ENCODE data around the gene PLEKHO2. TPM values are rescaled to one million over a fixed set of nuclear protein-coding genes. Genes with fewer than 3 reads are reported as not detected.

PLEKHO2 gene
- total and polyA plus RNA-seq, 10 of the 15 experiments (the other 5 are each of a cell fraction or from before 2014, with no cell fraction given), result 1.4 to 25.6 (median 20.5) TPM

DNA sequence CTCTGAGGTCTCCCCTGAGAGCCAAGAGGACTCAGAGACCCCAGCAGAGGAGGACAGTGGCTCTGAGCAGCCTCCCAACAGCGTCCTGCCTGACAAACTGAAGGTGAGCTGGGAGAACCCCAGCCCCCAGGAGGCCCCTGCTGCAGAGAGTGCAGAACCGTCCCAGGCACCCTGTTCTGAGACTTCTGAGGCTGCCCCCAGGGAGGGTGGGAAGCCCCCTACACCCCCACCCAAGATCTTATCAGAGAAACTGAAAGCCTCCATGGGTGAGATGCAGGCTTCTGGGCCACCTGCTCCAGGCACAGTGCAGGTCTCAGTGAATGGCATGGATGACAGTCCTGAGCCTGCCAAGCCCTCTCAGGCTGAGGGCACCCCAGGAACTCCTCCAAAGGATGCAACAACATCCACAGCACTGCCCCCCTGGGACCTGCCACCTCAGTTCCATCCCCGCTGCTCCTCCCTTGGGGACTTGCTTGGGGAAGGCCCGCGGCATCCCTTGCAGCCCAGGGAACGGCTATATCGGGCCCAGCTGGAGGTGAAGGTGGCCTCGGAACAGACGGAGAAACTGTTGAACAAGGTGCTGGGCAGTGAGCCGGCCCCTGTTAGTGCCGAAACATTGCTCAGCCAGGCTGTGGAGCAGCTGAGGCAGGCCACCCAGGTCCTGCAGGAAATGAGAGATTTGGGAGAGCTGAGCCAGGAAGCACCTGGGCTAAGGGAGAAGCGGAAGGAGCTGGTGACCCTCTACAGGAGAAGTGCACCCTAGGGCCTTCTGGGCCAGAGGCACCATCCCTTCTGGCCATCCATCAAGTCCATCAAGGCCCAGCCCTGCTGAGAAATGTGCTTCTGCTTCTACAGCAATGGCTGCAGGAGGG is 23.6 kb downstream of the PLEKHO2 start (continued):
- TF ChIP-seq, protein P1, sequence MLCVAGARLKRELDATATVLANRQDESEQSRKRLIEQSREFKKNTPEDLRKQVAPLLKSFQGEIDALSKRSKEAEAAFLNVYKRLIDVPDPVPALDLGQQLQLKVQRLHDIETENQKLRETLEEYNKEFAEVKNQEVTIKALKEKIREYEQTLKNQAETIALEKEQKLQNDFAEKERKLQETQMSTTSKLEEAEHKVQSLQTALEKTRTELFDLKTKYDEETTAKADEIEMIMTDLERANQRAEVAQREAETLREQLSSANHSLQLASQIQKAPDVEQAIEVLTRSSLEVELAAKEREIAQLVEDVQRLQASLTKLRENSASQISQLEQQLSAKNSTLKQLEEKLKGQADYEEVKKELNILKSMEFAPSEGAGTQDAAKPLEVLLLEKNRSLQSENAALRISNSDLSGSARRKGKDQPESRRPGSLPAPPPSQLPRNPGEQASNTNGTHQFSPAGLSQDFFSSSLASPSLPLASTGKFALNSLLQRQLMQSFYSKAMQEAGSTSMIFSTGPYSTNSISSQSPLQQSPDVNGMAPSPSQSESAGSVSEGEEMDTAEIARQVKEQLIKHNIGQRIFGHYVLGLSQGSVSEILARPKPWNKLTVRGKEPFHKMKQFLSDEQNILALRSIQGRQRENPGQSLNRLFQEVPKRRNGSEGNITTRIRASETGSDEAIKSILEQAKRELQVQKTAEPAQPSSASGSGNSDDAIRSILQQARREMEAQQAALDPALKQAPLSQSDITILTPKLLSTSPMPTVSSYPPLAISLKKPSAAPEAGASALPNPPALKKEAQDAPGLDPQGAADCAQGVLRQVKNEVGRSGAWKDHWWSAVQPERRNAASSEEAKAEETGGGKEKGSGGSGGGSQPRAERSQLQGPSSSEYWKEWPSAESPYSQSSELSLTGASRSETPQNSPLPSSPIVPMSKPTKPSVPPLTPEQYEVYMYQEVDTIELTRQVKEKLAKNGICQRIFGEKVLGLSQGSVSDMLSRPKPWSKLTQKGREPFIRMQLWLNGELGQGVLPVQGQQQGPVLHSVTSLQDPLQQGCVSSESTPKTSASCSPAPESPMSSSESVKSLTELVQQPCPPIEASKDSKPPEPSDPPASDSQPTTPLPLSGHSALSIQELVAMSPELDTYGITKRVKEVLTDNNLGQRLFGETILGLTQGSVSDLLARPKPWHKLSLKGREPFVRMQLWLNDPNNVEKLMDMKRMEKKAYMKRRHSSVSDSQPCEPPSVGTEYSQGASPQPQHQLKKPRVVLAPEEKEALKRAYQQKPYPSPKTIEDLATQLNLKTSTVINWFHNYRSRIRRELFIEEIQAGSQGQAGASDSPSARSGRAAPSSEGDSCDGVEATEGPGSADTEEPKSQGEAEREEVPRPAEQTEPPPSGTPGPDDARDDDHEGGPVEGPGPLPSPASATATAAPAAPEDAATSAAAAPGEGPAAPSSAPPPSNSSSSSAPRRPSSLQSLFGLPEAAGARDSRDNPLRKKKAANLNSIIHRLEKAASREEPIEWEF (IDR thresholded peaks at IDR 0.05; ENCODE audit: insufficient replicate concordance, low read depth, low read length), result no peak
- TF ChIP-seq RBBP5 (conservative IDR thresholded peaks at IDR 0.05) (no peak), NR2C1 (IDR thresholded peaks at IDR 0.05) (no peak), RAD51 (IDR thresholded peaks at IDR 0.05) (no peak), RUNX3 (IDR thresholded peaks at IDR 0.05; ENCODE audit: low read length) (no peak), RFX5 (IDR thresholded peaks at IDR 0.05; ENCODE audit: low read depth, low read length) (no peak), SREBF2 (IDR thresholded peaks at IDR 0.05; ENCODE audit: low read length) (no peak), HDGF (IDR thresholded peaks at IDR 0.05) (no peak), POLR2A (IDR thresholded peaks at IDR 0.05; ENCODE audit: low read depth, low read length) (peak; percentile 41), MEF2B (IDR thresholded peaks at IDR 0.05; ENCODE audit: partially characterized antibody, poor library complexity, severe bottlenecking) (peak; percentile 86), EGR1 (IDR thresholded peaks at IDR 0.05; ENCODE audit: borderline replicate concordance in 1 of 2, low read depth in 2 of 2, low read length in 2 of 2) (no peak), BHLHE40 (IDR thresholded peaks at IDR 0.05; ENCODE audit: borderline replicate concordance in 1 of 2, low read depth in 2 of 2, low read length in 1 of 2) (peak in 1 of 2 experiments; percentile 16; a peak in 1 of 4 replicates), SPI1 (IDR thresholded peaks at IDR 0.05; ENCODE audit: borderline replicate concordance, insufficient read depth, low read depth, low read length) (no peak), IKZF1 (conservative IDR thresholded peaks at IDR 0.05) (peak; percentile 34; the same call in 1 of the 2 replicates), CEBPB (IDR thresholded peaks at IDR 0.05; ENCODE audit: borderline replicate concordance in 1 of 2, low read depth in 2 of 2, low read length in 2 of 2) (no peak), HDAC6 (IDR thresholded peaks at IDR 0.05; ENCODE audit: unreplicated experiment) (no peak), STAT3 (IDR thresholded peaks at IDR 0.05; ENCODE audit: low read depth, low read length) (no peak), IKZF2 (IDR thresholded peaks at IDR 0.05) (peak in 1 of 2 experiments; percentile 21; a peak in 1 of 4 replicates), RELA (IDR thresholded peaks at IDR 0.05; ENCODE audit: borderline replicate concordance, partially characterized antibody) (peak; percentile 68)
- TF ChIP-seq, protein P2, sequence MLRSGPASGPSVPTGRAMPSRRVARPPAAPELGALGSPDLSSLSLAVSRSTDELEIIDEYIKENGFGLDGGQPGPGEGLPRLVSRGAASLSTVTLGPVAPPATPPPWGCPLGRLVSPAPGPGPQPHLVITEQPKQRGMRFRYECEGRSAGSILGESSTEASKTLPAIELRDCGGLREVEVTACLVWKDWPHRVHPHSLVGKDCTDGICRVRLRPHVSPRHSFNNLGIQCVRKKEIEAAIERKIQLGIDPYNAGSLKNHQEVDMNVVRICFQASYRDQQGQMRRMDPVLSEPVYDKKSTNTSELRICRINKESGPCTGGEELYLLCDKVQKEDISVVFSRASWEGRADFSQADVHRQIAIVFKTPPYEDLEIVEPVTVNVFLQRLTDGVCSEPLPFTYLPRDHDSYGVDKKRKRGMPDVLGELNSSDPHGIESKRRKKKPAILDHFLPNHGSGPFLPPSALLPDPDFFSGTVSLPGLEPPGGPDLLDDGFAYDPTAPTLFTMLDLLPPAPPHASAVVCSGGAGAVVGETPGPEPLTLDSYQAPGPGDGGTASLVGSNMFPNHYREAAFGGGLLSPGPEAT (IDR thresholded peaks at IDR 0.05; ENCODE audit: low read depth), result peak; percentile 45; the same call in 1 of the 2 replicates
